Measurements from ENCODE around the gene LIG3. TPM values are rescaled to one million over a fixed set of nuclear protein-coding genes. Genes with fewer than 3 reads are reported as not detected.

Gene LIG3
- total and polyA plus RNA-seq, 2 of the 13 experiments (the other 11 are each of a cell fraction or from before 2014, with no cell fraction given): 34.4 to 36.2 TPM

GRCh38 chr17:35041390-35041789, 61.1 kb downstream of the LIG3 start:
- POLR2A ChIA-PET: no interaction called here
- DNase-seq (ENCODE audit: low spot score) (no peak), FAIRE-seq (no peak), ATAC-seq (no peak)
- Histone ChIP-seq H3K36me3 (replicated peaks in 1 of 2; ENCODE audit: control insufficient read depth in 1 of 2, insufficient read depth in 2 of 2, low read length in 2 of 2) (peaks cover 1 to 3% of the 10 kb centered on the region in 2 experiments; a peak in 2 of 5 replicates), H3K79me2 (ENCODE audit: insufficient read depth, low read length) (peaks cover 49% of the 10 kb centered on the region), H3K9me3 (ENCODE audit: low read length) (no peaks in the 10 kb centered on the region), H3K4me1 (ENCODE audit: insufficient read depth, low read length) (peaks cover 37% of the 10 kb centered on the region), H3K27me3 (ENCODE audit: control insufficient read depth in 1 of 2, insufficient read depth in 2 of 2, low read length in 2 of 2) (no peaks in the 10 kb centered on the region), H4K20me1 (ENCODE audit: insufficient read depth, low read length) (no peaks in the 10 kb centered on the region), H3K9ac (ENCODE audit: insufficient read depth, low read depth, low read length) (no peak overlapping the region), H2AFZ (ENCODE audit: low read length) (no peak overlapping the region), H3K4me2 (ENCODE audit: low read depth, low read length) (no peak overlapping the region), H3K27ac (ENCODE audit: extremely low read length, insufficient read depth, low read length) (no peak overlapping the region), H3K4me3 (replicated peaks in 1 of 3; ENCODE audit: insufficient read depth in 1 of 3, low read depth in 2 of 3, low read length in 3 of 3) (no peak overlapping the region)
- intact Hi-C loops (cut with micrococcal nuclease; ENCODE audit: unreplicated experiment) (no loop called here), in situ Hi-C loops (cut with HindIII; ENCODE audit: extremely low pct_ligation_motif_present, low pct_unique_long_range_greater_than_20kb) (no loop called here)
- TF ChIP-seq POLR2AphosphoS2 (IDR thresholded peaks at IDR 0.05; ENCODE audit: low read depth, low read length) (no peak), ZNF674 (CRISPR knock-in tag; IDR thresholded peaks at IDR 0.05; ENCODE audit: low read depth) (no peak), MTA3 (CRISPR knock-in tag; IDR thresholded peaks at IDR 0.05) (no peak), CENPT (CRISPR knock-in tag; IDR thresholded peaks at IDR 0.05; ENCODE audit: low read depth) (no peak), ZNF605 (CRISPR knock-in tag; IDR thresholded peaks at IDR 0.05) (no peak), CREB1 (IDR thresholded peaks at IDR 0.05) (no peak), CREB1 (CRISPR knock-in tag; IDR thresholded peaks at IDR 0.05) (no peak), TOE1 (CRISPR knock-in tag; IDR thresholded peaks at IDR 0.05) (no peak)
- CTCF ChIA-PET (ENCODE audit: low intra/inter-chr PET ratio, low total read pairs): no interaction called here
- no TSS peak for BruUV-seq (replicated peaks)
- 98% methylated on average over 7 of the region's 7 CpGs for WGBS (ENCODE audit: low lambda C conversion rate)

GRCh38 chr17:35044181-35044580, 63.9 kb downstream of the LIG3 start:
- FAIRE-seq: no peak
- Histone ChIP-seq H3K4me2 (ENCODE audit: low read depth, low read length) (no peak overlapping the region), H3K27ac (ENCODE audit: extremely low read length, insufficient read depth, low read length) (no peak overlapping the region), H3K79me2 (ENCODE audit: insufficient read depth, low read length) (peaks cover 64% of the 10 kb centered on the region), H3K9me3 (ENCODE audit: low read length) (no peaks in the 10 kb centered on the region), H3K9ac (ENCODE audit: insufficient read depth, low read depth, low read length) (no peak overlapping the region), H3K36me3 (replicated peaks in 1 of 2; ENCODE audit: control insufficient read depth in 1 of 2, insufficient read depth in 2 of 2, low read length in 2 of 2) (peaks cover 2 to 3% of the 10 kb centered on the region in 2 experiments; a peak in 3 of 5 replicates), H4K20me1 (ENCODE audit: insufficient read depth, low read length) (no peaks in the 10 kb centered on the region), H2AFZ (ENCODE audit: low read length) (no peak overlapping the region), H3K4me1 (ENCODE audit: insufficient read depth, low read length) (peaks cover 63% of the 10 kb centered on the region), H3K27me3 (ENCODE audit: control insufficient read depth in 1 of 2, insufficient read depth in 2 of 2, low read length in 2 of 2) (no peaks in the 10 kb centered on the region), H3K4me3 (replicated peaks in 1 of 3; ENCODE audit: insufficient read depth in 1 of 3, low read depth in 2 of 3, low read length in 3 of 3) (no peak overlapping the region)
- no TSS peak for BruUV-seq (replicated peaks)
- ChIA-PET POLR2A (no interaction called here), CTCF (ENCODE audit: low intra/inter-chr PET ratio, low total read pairs) (no interaction called here)
- 98% methylated on average over 8 of the region's 8 CpGs for WGBS (ENCODE audit: low lambda C conversion rate)
- TF ChIP-seq ZNF136 (CRISPR knock-in tag; IDR thresholded peaks at IDR 0.05; ENCODE audit: low read depth) (no peak), SIX1 (CRISPR knock-in tag; IDR thresholded peaks at IDR 0.05; ENCODE audit: borderline replicate concordance) (no peak), FOXP1 (IDR thresholded peaks at IDR 0.05) (no peak), FOXP1 (CRISPR knock-in tag; IDR thresholded peaks at IDR 0.05) (no peak), MAFK (conservative IDR thresholded peaks at IDR 0.05 in 1 of 2, IDR thresholded peaks at IDR 0.05 in 1 of 2; ENCODE audit: low read length in 2 of 2) (no peak), ZNF24 (IDR thresholded peaks at IDR 0.05) (no peak), KAT2B (IDR thresholded peaks at IDR 0.05; ENCODE audit: borderline replicate concordance, low read depth, low read length) (no peak), RFX3 (CRISPR knock-in tag; IDR thresholded peaks at IDR 0.05) (no peak), ZBTB10 (CRISPR knock-in tag; IDR thresholded peaks at IDR 0.05; ENCODE audit: borderline replicate concordance) (no peak), SOX6 (IDR thresholded peaks at IDR 0.05) (no peak), SOX6 (CRISPR knock-in tag; IDR thresholded peaks at IDR 0.05) (no peak), SIN3A (IDR thresholded peaks at IDR 0.05; ENCODE audit: borderline replicate concordance, low read depth, low read length) (no peak)
- ATAC-seq: no peak
- DNase-seq (ENCODE audit: low spot score): no peak
- intact Hi-C loops (cut with micrococcal nuclease; ENCODE audit: unreplicated experiment) (no loop called here), in situ Hi-C loops (cut with HindIII; ENCODE audit: extremely low pct_ligation_motif_present, low pct_unique_long_range_greater_than_20kb) (no loop called here)

Data from HepG2 (cell line).